HepG2 (cell line): ENCODE results near the gene GPR62. TPM values are rescaled to one million over a fixed set of nuclear protein-coding genes. Genes with fewer than 3 reads are reported as not detected.

ENCODE experiments used
- AFF4 ChIP-seq: sonication (generic); formaldehyde crosslinking; IDR thresholded peaks from 2 replicates; pipeline ENCODE4 v1.4.0; 2020; ENCODE audit warnings: missing genetic modification reagents
- CEBPG ChIP-seq: IDR thresholded peaks from 2 replicates; pipeline ENCODE4 v1.6.1; 2016
- CREB1 ChIP-seq, 2 experiments: fragments of 450-650 bp in 1 of 2; IDR thresholded peaks; 2 replicates each; pipeline ENCODE4 v1.6.1; 2016 to 2017; ENCODE audit warnings: control low read depth in 1 of 2, mild to moderate bottlenecking in 1 of 2, missing compliant biosample characterization in 1 of 2, missing genetic modification characterization in 1 of 2
- CTCF ChIP-seq: sonication (generic); formaldehyde crosslinking; IDR thresholded peaks from 2 replicates; pipeline ENCODE4 v1.5.0; 2020; ENCODE audit warnings: mild to moderate bottlenecking, missing genetic modification reagents, moderate library complexity
- EED ChIP-seq: sonication (generic); formaldehyde crosslinking; IDR thresholded peaks from 2 replicates; pipeline ENCODE4 v1.5.0; 2020; ENCODE audit warnings: mild to moderate bottlenecking, missing genetic modification reagents
- FOXJ3 ChIP-seq: sonication (generic); formaldehyde crosslinking; IDR thresholded peaks from 2 replicates; pipeline ENCODE4 v1.4.0; 2020; ENCODE audit warnings: missing genetic modification reagents, mild to moderate bottlenecking, borderline replicate concordance
- GATAD2A ChIP-seq: IDR thresholded peaks from 2 replicates; pipeline ENCODE4 v1.6.1; 2016
- PITX1 ChIP-seq: sonication (generic); formaldehyde crosslinking; IDR thresholded peaks from 2 replicates; pipeline ENCODE4 v1.5.1; 2020; ENCODE audit warnings: mild to moderate bottlenecking, missing genetic modification reagents
- TOE1 ChIP-seq: sonication (generic); formaldehyde crosslinking; IDR thresholded peaks from 2 replicates; pipeline ENCODE4 v1.4.0; 2020; ENCODE audit warnings: mild to moderate bottlenecking, missing genetic modification reagents
- ZMYM2 ChIP-seq: sonication (generic); formaldehyde crosslinking; IDR thresholded peaks from 2 replicates; pipeline ENCODE4 v1.8.0; 2022; ENCODE audit warnings: mild to moderate bottlenecking, missing genetic modification reagents
- ZNF24 ChIP-seq: fragments of 450-650 bp; IDR thresholded peaks from 2 replicates; pipeline ENCODE4 v1.6.1; 2017; ENCODE audit warnings: antibody characterized with exemption, mild to moderate bottlenecking
- ZNF263 ChIP-seq: sonication (generic); formaldehyde crosslinking; IDR thresholded peaks from 2 replicates; pipeline ENCODE4 v1.4.0; 2020; ENCODE audit warnings: missing genetic modification reagents
- ZNF367 ChIP-seq: sonication (generic); formaldehyde crosslinking; IDR thresholded peaks from 2 replicates; pipeline ENCODE4 v1.4.0; 2020; ENCODE audit warnings: missing genetic modification reagents, borderline replicate concordance
- ZNF382 ChIP-seq: sonication (generic); formaldehyde crosslinking; IDR thresholded peaks from 2 replicates; pipeline ENCODE4 v1.5.0; 2020; ENCODE audit warnings: missing genetic modification reagents, mild to moderate bottlenecking, borderline replicate concordance
- ZNF687 ChIP-seq: sonication (generic); formaldehyde crosslinking; IDR thresholded peaks from 2 replicates; pipeline ENCODE4 v1.5.1; 2020; ENCODE audit warnings: mild to moderate bottlenecking, missing genetic modification reagents, moderate library complexity
- ZNF704 ChIP-seq: sonication (generic); formaldehyde crosslinking; IDR thresholded peaks from 2 replicates; pipeline ENCODE4 v1.8.1; 2023; ENCODE audit warnings: mild to moderate bottlenecking, inconsistent platforms, moderate library complexity, missing genetic modification reagents, borderline replicate concordance
- ZNF878 ChIP-seq: sonication (generic); formaldehyde crosslinking; IDR thresholded peaks from 2 replicates; pipeline ENCODE4 v1.8.1; 2023; ENCODE audit warnings: mild to moderate bottlenecking, missing genetic modification reagents, moderate library complexity
- polyA plus RNA-seq, 8 experiments: library from polyadenylated mRNA; depleted of rRNA in 3 of 8; stranded (reverse) in 7 of 8; unstranded in 1 of 8; fragments of >200 nt; fragmentation: Illumina TruSeq in 4 of 8; extraction: Trizol in 4 of 8; gene quantifications; 2 replicates each; pipeline versions ENCODE4 v1.2.1 to v1.2.3, GENCODE V29; 2011 to 2016; ENCODE audit warnings: low read depth in 4 of 8, missing spikeins in 1 of 8, mixed read lengths in 1 of 8; ENCODE audit not compliant: insufficient read depth in 1 of 8
- total RNA-seq, 5 experiments: library from RNA; depleted of rRNA; stranded (reverse); fragments of >200 nt; fragmentation: Illumina TruSeq; extraction: Trizol; gene quantifications; 2 replicates each; pipeline ENCODE4 v1.2.3, GENCODE V29; 2016; ENCODE audit warnings: low read depth in 1 of 5

GPR62 gene
- total and polyA plus RNA-seq, 2 of the 13 experiments (the other 11 are each of a cell fraction or from before 2014, with no cell fraction given) = not detected

- TF ChIP-seq ZNF687 (CRISPR knock-in tag) (peak; percentile 87), ZNF704 (CRISPR knock-in tag) (peak; percentile 70; the same call in 1 of the 2 replicates), AFF4 (CRISPR knock-in tag) (no peak), FOXJ3 (CRISPR knock-in tag) (no peak), CREB1 (IDR thresholded peaks at IDR 0.05) (peak; percentile 62; the same call in 1 of the 2 replicates), CREB1 (CRISPR knock-in tag; IDR thresholded peaks at IDR 0.05) (no peak), ZNF24 (no peak), ZNF263 (no peak), CEBPG (no peak), ZNF878 (CRISPR knock-in tag) (peak; percentile 59; the same call in 1 of the 2 replicates), PITX1 (CRISPR knock-in tag) (peak; percentile 57; the same call in 1 of the 2 replicates), EED (CRISPR knock-in tag) (peak; percentile 88), ZNF367 (no peak), ZNF382 (no peak), ZMYM2 (CRISPR knock-in tag) (peak; percentile 75; the same call in 1 of the 2 replicates), GATAD2A (CRISPR knock-in tag) (peak; percentile 48), TOE1 (CRISPR knock-in tag) (peak; percentile 68; the same call in 1 of the 2 replicates), CTCF (CRISPR knock-in tag) (no peak)
These were observed 27.8 kb downstream of the GPR62 start, which contains the start of gene ACY1 (continued) for GRCh38 chr3:51982838-51983577.
